ENCODE results near the gene OXER1. TPM values are rescaled to one million over a fixed set of nuclear protein-coding genes. Genes with fewer than 3 reads are reported as not detected.

Gene OXER1
- total RNA-seq, 1 experiment from 2014 or later = not detected

GRCh38 chr2:42783511-42783910, 19.6 kb upstream of the OXER1 start:
- CTCF ChIA-PET = no interaction called here

GRCh38 chr2:42781181-42781580, 17.2 kb upstream of the OXER1 start:
- H3F3A ChIP-seq (ENCODE audit: low read length, unreplicated experiment) = no peaks in the 10 kb centered on the region
- H2AFZ ChIP-seq (ENCODE audit: low read length) = no peak overlapping the region
- 0 out of 2 replicates have a peak, but pooled peaks cover 6% of the 10 kb centered on the region for H3K9me3 ChIP-seq (ENCODE audit: low read length)
- H3K36me3 ChIP-seq (ENCODE audit: low read depth, low read length) = no peaks in the 10 kb centered on the region; the same call in 1 of the 2 replicates
- H4K20me1 ChIP-seq (ENCODE audit: low read length) = no peaks in the 10 kb centered on the region
- DNase-seq (no peak), ATAC-seq (no peak)
- H3K4me1 ChIP-seq (ENCODE audit: insufficient read depth, low read length) = no peaks in the 10 kb centered on the region
- no peak overlapping the region for H3K4me3 ChIP-seq (ENCODE audit: low read length)
- H3K4me2 ChIP-seq (ENCODE audit: low read length) = no peak overlapping the region
- no peak overlapping the region for H3K27ac ChIP-seq (ENCODE audit: low read length)
- BruUV-seq (replicated peaks) = no TSS peak
- intact Hi-C loops (cut with micrococcal nuclease) = loop anchor here (10.0 kb wide), 1 partner anchor 416 kb away; the partner anchor contains the start of gene COX7A2L
- H3K9ac ChIP-seq (ENCODE audit: low read length) = no peak overlapping the region
- no peaks in the 10 kb centered on the region; the same call in 1 of the 2 replicates for H3K27me3 ChIP-seq (ENCODE audit: low read length)
- ChIA-PET POLR2A (ENCODE audit: unreplicated experiment) (no interaction called here), CTCF (no interaction called here)
- TF ChIP-seq EZH2 (IDR thresholded peaks at IDR 0.05; ENCODE audit: low read length, unreplicated experiment) (no peak), CTCF (conservative IDR thresholded peaks at IDR 0.05; ENCODE audit: low read depth, low read length) (no peak), EZH2phosphoT487 (IDR thresholded peaks at IDR 0.05; ENCODE audit: borderline replicate concordance, low read length) (no peak)
- H3K79me2 ChIP-seq (ENCODE audit: low read length) = no peaks in the 10 kb centered on the region
- H3K9me2 ChIP-seq (replicated peaks; ENCODE audit: low read length) = no peaks in the 10 kb centered on the region

More at GRCh38 chr2:42783511-42783910, 19.6 kb upstream of the OXER1 start:
- ATAC-seq (no peak), DNase-seq (no peak)
- intact Hi-C loops (cut with micrococcal nuclease) = loop anchor here (10.0 kb wide), 1 partner anchor 419 kb away; the partner anchor contains the start of gene COX7A2L
- POLR2A ChIA-PET (ENCODE audit: unreplicated experiment) = no interaction called here
- no TSS peak for BruUV-seq (replicated peaks)
- Histone ChIP-seq H4K20me1 (ENCODE audit: low read length) (no peaks in the 10 kb centered on the region), H3K4me2 (ENCODE audit: low read length) (no peak overlapping the region), H3K79me2 (ENCODE audit: low read length) (no peaks in the 10 kb centered on the region), H3K27me3 (ENCODE audit: low read length) (no peaks in the 10 kb centered on the region; the same call in 1 of the 2 replicates), H2AFZ (ENCODE audit: low read length) (no peak overlapping the region), H3K9me3 (ENCODE audit: low read length) (no peaks in the 10 kb centered on the region), H3K9me2 (replicated peaks; ENCODE audit: low read length) (no peaks in the 10 kb centered on the region), H3K27ac (ENCODE audit: low read length) (no peak overlapping the region), H3K4me1 (ENCODE audit: insufficient read depth, low read length) (no peaks in the 10 kb centered on the region), H3K36me3 (ENCODE audit: low read depth, low read length) (no peaks in the 10 kb centered on the region; the same call in 1 of the 2 replicates), H3K9ac (ENCODE audit: low read length) (no peak overlapping the region), H3K4me3 (ENCODE audit: low read length) (no peak overlapping the region), H3F3A (ENCODE audit: low read length, unreplicated experiment) (no peaks in the 10 kb centered on the region)
- TF ChIP-seq EZH2phosphoT487 (IDR thresholded peaks at IDR 0.05; ENCODE audit: borderline replicate concordance, low read length) (no peak), CTCF (conservative IDR thresholded peaks at IDR 0.05; ENCODE audit: low read depth, low read length) (no peak), EZH2 (IDR thresholded peaks at IDR 0.05; ENCODE audit: low read length, unreplicated experiment) (no peak)
